HEK293 (cell line): ENCODE data around the gene CD40LG.

Experiments used
- CTCF ChIA-PET: fragments of 350-600 bp; formaldehyde crosslinking; extraction: SDS; loops from one replicate; lab custom pipeline; 2021; ENCODE audit warnings: antibody characterized with exemption; lab: Yijun Ruan, JAX
- POLR2A ChIA-PET: fragments of 300-600 bp; formaldehyde crosslinking; extraction: SDS; loops from one replicate; lab custom pipeline; 2020; ENCODE audit warnings: antibody characterized with exemption, inconsistent platforms; lab: Yijun Ruan, JAX
- H3K27ac ChIP-seq: fragments of 200-500 bp; sonication (Bioruptor generic); 2 replicates; pipeline ENCODE4 v1.5.1; 2014; ENCODE audit warnings: low read depth, low read length, control low read depth, inconsistent platforms; ENCODE audit errors: extremely low read depth
- H3K36me3 ChIP-seq, 2 experiments: fragments of 200-500 bp in 1 of 2; sonication (Bioruptor generic) in 1 of 2; 1 replicate in 1 of 2; 2 replicates in 1 of 2; pipeline ENCODE4 v1.5.1; 2014 to 2017; ENCODE audit warnings: inconsistent platforms in 2 of 2, low read length in 2 of 2; ENCODE audit not compliant: control insufficient read depth in 2 of 2, insufficient read depth in 1 of 2
- H3K4me1 ChIP-seq: fragments of 200-500 bp; sonication (Bioruptor generic); 2 replicates; pipeline ENCODE4 v1.5.1; 2014; ENCODE audit warnings: mild to moderate bottlenecking, low read length, inconsistent platforms; ENCODE audit not compliant: control insufficient read depth, insufficient read depth
- H3K4me3 ChIP-seq: 2 replicates; pipeline ENCODE4 v1.5.1; 2011; ENCODE audit warnings: low read depth, mild to moderate bottlenecking, control low read depth, low read length, moderate library complexity
- H3K9me3 ChIP-seq: fragments of 200-500 bp; sonication (Bioruptor generic); 2 replicates; pipeline ENCODE4 v1.5.1; 2014; ENCODE audit warnings: low read depth, low read length, inconsistent platforms; ENCODE audit not compliant: control insufficient read depth, insufficient read depth
- GLIS1 ChIP-seq: fragments of 450-650 bp; formaldehyde crosslinking; IDR thresholded peaks from 2 replicates; pipeline ENCODE4 v1.5.1; 2016; ENCODE audit warnings: missing biosample characterization, missing genetic modification characterization
- HOXA7 ChIP-seq: sonication (generic); formaldehyde crosslinking; IDR thresholded peaks from 2 replicates; pipeline ENCODE4 v1.8.1; 2022; ENCODE audit warnings: missing genetic modification reagents, borderline replicate concordance
- HOXC10 ChIP-seq: sonication (generic); formaldehyde crosslinking; IDR thresholded peaks from 2 replicates; pipeline ENCODE4 v1.8.1; 2023; ENCODE audit warnings: mild to moderate bottlenecking, missing genetic modification reagents
- KLF1 ChIP-seq: fragments of 450-650 bp; formaldehyde crosslinking; IDR thresholded peaks from 2 replicates; pipeline ENCODE4 v1.5.1; 2016; ENCODE audit warnings: missing biosample characterization, missing genetic modification characterization
- MEIS1 ChIP-seq: sonication (generic); formaldehyde crosslinking; IDR thresholded peaks from 2 replicates; pipeline ENCODE4 v1.8.1; 2022; ENCODE audit warnings: missing genetic modification reagents, mild to moderate bottlenecking, borderline replicate concordance
- MZF1 ChIP-seq: fragments of 450-650 bp; formaldehyde crosslinking; IDR thresholded peaks from 2 replicates; pipeline ENCODE4 v1.5.1; 2017; ENCODE audit warnings: missing biosample characterization, missing genetic modification characterization, borderline replicate concordance
- OVOL3 ChIP-seq: fragments of 450-650 bp; formaldehyde crosslinking; IDR thresholded peaks from 2 replicates; pipeline ENCODE4 v1.5.1; 2016; ENCODE audit warnings: missing biosample characterization, missing genetic modification characterization
- RBAK ChIP-seq: fragments of 450-650 bp; formaldehyde crosslinking; IDR thresholded peaks from 2 replicates; pipeline ENCODE4 v1.5.1; 2016; ENCODE audit warnings: missing biosample characterization, missing genetic modification characterization
- SCRT1 ChIP-seq: fragments of 450-650 bp; formaldehyde crosslinking; IDR thresholded peaks from 2 replicates; pipeline ENCODE4 v1.5.1; 2016; ENCODE audit warnings: missing biosample characterization, missing genetic modification characterization, borderline replicate concordance
- SETDB1 ChIP-seq: IDR thresholded peaks from one replicate; pipeline ENCODE4 v1.6.1; 2017; ENCODE audit warnings: mild to moderate bottlenecking, low read length, moderate library complexity, mixed read lengths; ENCODE audit not compliant: insufficient read length
- ZBTB17 ChIP-seq: fragments of 450-650 bp; formaldehyde crosslinking; IDR thresholded peaks from 2 replicates; pipeline ENCODE4 v1.5.1; 2016; ENCODE audit warnings: missing biosample characterization, missing genetic modification characterization
- ZFP69B ChIP-seq: fragments of 450-650 bp; formaldehyde crosslinking; IDR thresholded peaks from 2 replicates; pipeline ENCODE4 v1.5.1; 2016; ENCODE audit warnings: missing biosample characterization, missing genetic modification characterization
- ZNF10 ChIP-seq: fragments of 450-650 bp; formaldehyde crosslinking; IDR thresholded peaks from 2 replicates; pipeline ENCODE4 v1.5.1; 2017; ENCODE audit warnings: missing biosample characterization, missing genetic modification characterization
- ZNF112 ChIP-seq: fragments of 450-650 bp; formaldehyde crosslinking; IDR thresholded peaks from 2 replicates; pipeline ENCODE4 v1.5.0; 2017; ENCODE audit warnings: missing biosample characterization, missing genetic modification characterization
- ZNF169 ChIP-seq: fragments of 450-650 bp; formaldehyde crosslinking; IDR thresholded peaks from 2 replicates; pipeline ENCODE4 v1.5.1; 2016; ENCODE audit warnings: missing biosample characterization, missing genetic modification characterization
- ZNF239 ChIP-seq: fragments of 450-650 bp; formaldehyde crosslinking; IDR thresholded peaks from 2 replicates; pipeline ENCODE4 v1.5.1; 2016; ENCODE audit warnings: missing biosample characterization, missing genetic modification characterization
- ZNF302 ChIP-seq: fragments of 450-650 bp; formaldehyde crosslinking; IDR thresholded peaks from 2 replicates; pipeline ENCODE4 v1.5.1; 2016; ENCODE audit warnings: missing biosample characterization, missing genetic modification characterization, low read depth
- ZNF341 ChIP-seq: fragments of 450-650 bp; formaldehyde crosslinking; IDR thresholded peaks from 2 replicates; pipeline ENCODE4; 2016; ENCODE audit warnings: low read depth, missing biosample characterization, missing genetic modification characterization
- ZNF423 ChIP-seq: fragments of 450-650 bp; formaldehyde crosslinking; IDR thresholded peaks from 2 replicates; pipeline ENCODE4 v1.5.1; 2016; ENCODE audit warnings: missing biosample characterization, missing genetic modification characterization
- ZNF529 ChIP-seq: fragments of 450-650 bp; formaldehyde crosslinking; IDR thresholded peaks from 2 replicates; pipeline ENCODE4 v1.5.1; 2017; ENCODE audit warnings: missing genetic modification characterization, missing biosample characterization; ENCODE audit not compliant: insufficient replicate concordance
- ZNF530 ChIP-seq: fragments of 450-650 bp; formaldehyde crosslinking; IDR thresholded peaks from 2 replicates; pipeline ENCODE4 v1.5.1; 2016; ENCODE audit warnings: low read depth, missing biosample characterization, missing genetic modification characterization
- ZNF830 ChIP-seq: fragments of 450-650 bp; IDR thresholded peaks from 2 replicates; pipeline ENCODE4 v1.5.0; 2018; ENCODE audit warnings: missing biosample characterization, missing genetic modification characterization, low read depth, mild to moderate bottlenecking, moderate library complexity
- TF ChIP-seq, protein P1 (sequence below): fragments of 450-650 bp; formaldehyde crosslinking; IDR thresholded peaks from 2 replicates; pipeline ENCODE4 v1.5.1; 2016; ENCODE audit warnings: missing biosample characterization, missing genetic modification characterization
- TF ChIP-seq, protein P2 (sequence below): fragments of 450-650 bp; IDR thresholded peaks from 2 replicates; pipeline ENCODE4 v1.5.1; 2018; ENCODE audit warnings: missing biosample characterization, mild to moderate bottlenecking, missing genetic modification characterization
- TF ChIP-seq, protein P3 (sequence below): fragments of 450-650 bp; formaldehyde crosslinking; IDR thresholded peaks from 2 replicates; pipeline ENCODE4 v1.5.1; 2017; ENCODE audit warnings: missing biosample characterization, missing genetic modification characterization
- TF ChIP-seq, protein P4 (sequence below): fragments of 450-650 bp; formaldehyde crosslinking; IDR thresholded peaks from 2 replicates; pipeline ENCODE4 v1.5.1; 2017; ENCODE audit warnings: missing biosample characterization, missing genetic modification characterization
- TF ChIP-seq, protein P5 (sequence below): fragments of 450-650 bp; formaldehyde crosslinking; conservative IDR thresholded peaks from 2 replicates; pipeline ENCODE4 v1.5.1; 2016; ENCODE audit warnings: low read depth, missing biosample characterization, missing genetic modification characterization

The CD40LG gene

DNA sequence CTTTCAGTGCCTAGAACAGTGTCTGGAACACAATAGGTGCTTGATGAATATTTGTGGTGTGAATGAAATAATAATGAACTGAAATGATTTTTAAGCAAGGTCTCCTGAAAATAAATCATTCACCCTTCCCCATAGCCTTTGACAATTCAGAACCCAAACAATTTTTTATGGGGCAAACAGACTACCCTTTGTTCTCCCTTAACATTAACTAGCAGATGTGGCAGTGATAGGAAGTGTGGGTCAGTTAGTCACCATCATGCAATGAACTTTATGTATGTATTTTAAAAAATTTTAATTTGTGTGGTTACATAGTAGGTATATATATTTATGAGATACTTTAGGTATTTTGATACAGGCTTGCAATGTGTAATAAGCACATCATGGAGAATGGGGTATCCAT, 27.2 kb upstream of the CD40LG start:
- TF ChIP-seq MZF1 (tag by site-specific recombination), result no peak
- TF ChIP-seq OVOL3 (tag by site-specific recombination), result no peak
- TF ChIP-seq HOXC10, result no peak
- TF ChIP-seq SCRT1 (tag by site-specific recombination), result no peak
- no peak for TF ChIP-seq KLF1 (tag by site-specific recombination)
- no peak for TF ChIP-seq ZNF529 (tag by site-specific recombination)
- no peak for TF ChIP-seq ZNF423
- no peak for TF ChIP-seq ZBTB17 (tag by site-specific recombination)
- TF ChIP-seq ZNF112, result no peak
- TF ChIP-seq ZNF169, result no peak
- no peak for TF ChIP-seq MEIS1
- TF ChIP-seq, all 188 proteins: peak for 0
- H3K36me3 ChIP-seq, result no peaks in the 10 kb centered on the region
- H3K4me3 ChIP-seq, result no peak overlapping the region
- no peaks in the 10 kb centered on the region; the same call in 1 of the 2 replicates for H3K9me3 ChIP-seq
- ChIA-PET POLR2A (no interaction called here), CTCF (no interaction called here)
- H3K27ac ChIP-seq, result no peak overlapping the region
- H3K4me1 ChIP-seq, result no peaks in the 10 kb centered on the region

DNA sequence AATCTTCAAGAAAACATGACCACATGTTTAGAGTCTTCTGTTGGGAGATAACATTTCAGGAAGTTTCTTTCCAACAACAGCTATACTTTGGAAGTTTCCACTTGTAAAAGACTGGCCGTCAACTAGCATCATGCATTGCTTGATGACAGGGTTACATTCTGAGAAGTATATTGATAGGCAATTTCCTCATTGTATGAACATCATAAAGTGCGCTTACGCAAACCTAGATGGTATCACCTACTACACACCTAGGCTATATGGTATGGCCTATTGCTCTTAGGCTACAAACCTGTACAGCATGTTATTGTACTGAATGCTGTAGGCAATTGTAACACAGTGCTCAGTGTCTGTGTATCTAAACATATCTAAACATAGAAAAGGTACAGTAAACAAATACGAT, 25.4 kb upstream of the CD40LG start:
- CTCF ChIA-PET, result interaction anchor here (0.6 kb wide), 2 partner anchors 10 to 104 kb away, joined by 3 read pairs; no protein-coding TSS in a partner anchor
- Histone ChIP-seq H3K4me3 (no peak overlapping the region), H3K4me1 (no peaks in the 10 kb centered on the region), H3K27ac (no peak overlapping the region)
- TF ChIP-seq ZNF530 (tag by site-specific recombination) (no peak), RBAK (tag by site-specific recombination) (no peak), ZNF239 (tag by site-specific recombination) (no peak), ZNF341 (tag by site-specific recombination) (no peak), ZNF830 (tag by site-specific recombination) (no peak), HOXA7 (CRISPR knock-in tag) (no peak), GLIS1 (no peak), ZFP69B (tag by site-specific recombination) (no peak), ZNF10 (tag by site-specific recombination) (no peak), ZNF302 (tag by site-specific recombination) (no peak), KLF1 (tag by site-specific recombination) (no peak), SETDB1 (no peak), HOXC10 (no peak)
- TF ChIP-seq, protein P1, sequence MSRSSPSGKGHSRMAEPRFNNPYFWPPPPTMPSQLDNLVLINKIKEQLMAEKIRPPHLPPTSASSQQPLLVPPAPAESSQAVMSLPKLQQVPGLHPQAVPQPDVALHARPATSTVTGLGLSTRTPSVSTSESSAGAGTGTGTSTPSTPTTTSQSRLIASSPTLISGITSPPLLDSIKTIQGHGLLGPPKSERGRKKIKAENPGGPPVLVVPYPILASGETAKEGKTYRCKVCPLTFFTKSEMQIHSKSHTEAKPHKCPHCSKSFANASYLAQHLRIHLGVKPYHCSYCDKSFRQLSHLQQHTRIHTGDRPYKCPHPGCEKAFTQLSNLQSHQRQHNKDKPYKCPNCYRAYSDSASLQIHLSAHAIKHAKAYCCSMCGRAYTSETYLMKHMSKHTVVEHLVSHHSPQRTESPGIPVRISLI (tag by site-specific recombination), result no peak
- TF ChIP-seq, protein P2, sequence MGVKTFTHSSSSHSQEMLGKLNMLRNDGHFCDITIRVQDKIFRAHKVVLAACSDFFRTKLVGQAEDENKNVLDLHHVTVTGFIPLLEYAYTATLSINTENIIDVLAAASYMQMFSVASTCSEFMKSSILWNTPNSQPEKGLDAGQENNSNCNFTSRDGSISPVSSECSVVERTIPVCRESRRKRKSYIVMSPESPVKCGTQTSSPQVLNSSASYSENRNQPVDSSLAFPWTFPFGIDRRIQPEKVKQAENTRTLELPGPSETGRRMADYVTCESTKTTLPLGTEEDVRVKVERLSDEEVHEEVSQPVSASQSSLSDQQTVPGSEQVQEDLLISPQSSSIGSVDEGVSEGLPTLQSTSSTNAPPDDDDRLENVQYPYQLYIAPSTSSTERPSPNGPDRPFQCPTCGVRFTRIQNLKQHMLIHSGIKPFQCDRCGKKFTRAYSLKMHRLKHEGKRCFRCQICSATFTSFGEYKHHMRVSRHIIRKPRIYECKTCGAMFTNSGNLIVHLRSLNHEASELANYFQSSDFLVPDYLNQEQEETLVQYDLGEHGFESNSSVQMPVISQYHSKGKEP (tag by site-specific recombination), result no peak
- TF ChIP-seq, protein P3, sequence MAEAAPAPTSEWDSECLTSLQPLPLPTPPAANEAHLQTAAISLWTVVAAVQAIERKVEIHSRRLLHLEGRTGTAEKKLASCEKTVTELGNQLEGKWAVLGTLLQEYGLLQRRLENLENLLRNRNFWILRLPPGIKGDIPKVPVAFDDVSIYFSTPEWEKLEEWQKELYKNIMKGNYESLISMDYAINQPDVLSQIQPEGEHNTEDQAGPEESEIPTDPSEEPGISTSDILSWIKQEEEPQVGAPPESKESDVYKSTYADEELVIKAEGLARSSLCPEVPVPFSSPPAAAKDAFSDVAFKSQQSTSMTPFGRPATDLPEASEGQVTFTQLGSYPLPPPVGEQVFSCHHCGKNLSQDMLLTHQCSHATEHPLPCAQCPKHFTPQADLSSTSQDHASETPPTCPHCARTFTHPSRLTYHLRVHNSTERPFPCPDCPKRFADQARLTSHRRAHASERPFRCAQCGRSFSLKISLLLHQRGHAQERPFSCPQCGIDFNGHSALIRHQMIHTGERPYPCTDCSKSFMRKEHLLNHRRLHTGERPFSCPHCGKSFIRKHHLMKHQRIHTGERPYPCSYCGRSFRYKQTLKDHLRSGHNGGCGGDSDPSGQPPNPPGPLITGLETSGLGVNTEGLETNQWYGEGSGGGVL, result no peak
- TF ChIP-seq, protein P4, sequence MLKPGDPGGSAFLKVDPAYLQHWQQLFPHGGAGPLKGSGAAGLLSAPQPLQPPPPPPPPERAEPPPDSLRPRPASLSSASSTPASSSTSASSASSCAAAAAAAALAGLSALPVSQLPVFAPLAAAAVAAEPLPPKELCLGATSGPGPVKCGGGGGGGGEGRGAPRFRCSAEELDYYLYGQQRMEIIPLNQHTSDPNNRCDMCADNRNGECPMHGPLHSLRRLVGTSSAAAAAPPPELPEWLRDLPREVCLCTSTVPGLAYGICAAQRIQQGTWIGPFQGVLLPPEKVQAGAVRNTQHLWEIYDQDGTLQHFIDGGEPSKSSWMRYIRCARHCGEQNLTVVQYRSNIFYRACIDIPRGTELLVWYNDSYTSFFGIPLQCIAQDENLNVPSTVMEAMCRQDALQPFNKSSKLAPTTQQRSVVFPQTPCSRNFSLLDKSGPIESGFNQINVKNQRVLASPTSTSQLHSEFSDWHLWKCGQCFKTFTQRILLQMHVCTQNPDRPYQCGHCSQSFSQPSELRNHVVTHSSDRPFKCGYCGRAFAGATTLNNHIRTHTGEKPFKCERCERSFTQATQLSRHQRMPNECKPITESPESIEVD (tag by site-specific recombination), result no peak
- TF ChIP-seq, protein P5, sequence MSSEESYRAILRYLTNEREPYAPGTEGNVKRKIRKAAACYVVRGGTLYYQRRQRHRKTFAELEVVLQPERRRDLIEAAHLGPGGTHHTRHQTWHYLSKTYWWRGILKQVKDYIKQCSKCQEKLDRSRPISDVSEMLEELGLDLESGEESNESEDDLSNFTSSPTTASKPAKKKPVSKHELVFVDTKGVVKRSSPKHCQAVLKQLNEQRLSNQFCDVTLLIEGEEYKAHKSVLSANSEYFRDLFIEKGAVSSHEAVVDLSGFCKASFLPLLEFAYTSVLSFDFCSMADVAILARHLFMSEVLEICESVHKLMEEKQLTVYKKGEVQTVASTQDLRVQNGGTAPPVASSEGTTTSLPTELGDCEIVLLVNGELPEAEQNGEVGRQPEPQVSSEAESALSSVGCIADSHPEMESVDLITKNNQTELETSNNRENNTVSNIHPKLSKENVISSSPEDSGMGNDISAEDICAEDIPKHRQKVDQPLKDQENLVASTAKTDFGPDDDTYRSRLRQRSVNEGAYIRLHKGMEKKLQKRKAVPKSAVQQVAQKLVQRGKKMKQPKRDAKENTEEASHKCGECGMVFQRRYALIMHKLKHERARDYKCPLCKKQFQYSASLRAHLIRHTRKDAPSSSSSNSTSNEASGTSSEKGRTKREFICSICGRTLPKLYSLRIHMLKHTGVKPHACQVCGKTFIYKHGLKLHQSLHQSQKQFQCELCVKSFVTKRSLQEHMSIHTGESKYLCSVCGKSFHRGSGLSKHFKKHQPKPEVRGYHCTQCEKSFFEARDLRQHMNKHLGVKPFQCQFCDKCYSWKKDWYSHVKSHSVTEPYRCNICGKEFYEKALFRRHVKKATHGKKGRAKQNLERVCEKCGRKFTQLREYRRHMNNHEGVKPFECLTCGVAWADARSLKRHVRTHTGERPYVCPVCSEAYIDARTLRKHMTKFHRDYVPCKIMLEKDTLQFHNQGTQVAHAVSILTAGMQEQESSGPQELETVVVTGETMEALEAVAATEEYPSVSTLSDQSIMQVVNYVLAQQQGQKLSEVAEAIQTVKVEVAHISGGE (tag by site-specific recombination), result no peak
- TF ChIP-seq, all 188 proteins: peak for 0
- H3K36me3 ChIP-seq, result no peaks in the 10 kb centered on the region
- POLR2A ChIA-PET, result no interaction called here
- no peaks in the 10 kb centered on the region; the same call in 1 of the 2 replicates for H3K9me3 ChIP-seq
